Measurements from ENCODE around the gene RAB5B. TPM values are rescaled to one million over a fixed set of nuclear protein-coding genes. Genes with fewer than 3 reads are reported as not detected.
"Not testable (repeated sequence)": the region's sequence is repeated elsewhere in the genome, so short reads cannot be mapped to it uniquely, and the experiment has no call there.

The RAB5B gene
- total RNA-seq, 2 donors from 2014 or later: 70.3 to 89.2 TPM

- no peak for ATAC-seq (ENCODE audit: insufficient number of reproducible peaks, low FRiP score, low read depth)
These were observed 22.4 kb downstream of the RAB5B start for GRCh38 chr12:55996201-55996714.

GRCh38 chr12:55996715-55997534 is 23.0 kb downstream of the RAB5B start, which contains the start of gene SUOX:
SUOX (plus strand) TSS chr12:55997276; CDS start chr12:56002222, 4,946 bp downstream.
- Histone ChIP-seq H3K27me3 (replicated peaks; ENCODE audit: insufficient read depth) (no peaks in the 10 kb centered on the region), H3K4me1 (ENCODE audit: control insufficient read depth in 1 of 2, low read depth in 2 of 2) (peaks cover 0 to 11% of the 10 kb centered on the region in 2 donors), H3K27ac (peak within 1 kb of the TSS; percentile 62 to 74), H3K4me3 (peak within 1 kb of the TSS; percentile 77), H3K9me3 (no peaks in the 10 kb centered on the region), H3K36me3 (peaks cover 21% of the 10 kb centered on the region)
- TF ChIP-seq CTCF (IDR thresholded peaks at IDR 0.05): no peak
- DNase-seq (ENCODE audit: low spot score) (peak; percentile 94), ATAC-seq (ENCODE audit: insufficient number of reproducible peaks, low FRiP score, low read depth) (peak; percentile 88)

More at GRCh38 chr12:55996201-55996714, 22.4 kb downstream of the RAB5B start:
- Histone ChIP-seq H3K9me3 (no peaks in the 10 kb centered on the region), H3K27ac (peak overlapping the region; percentile 48 to 62), H3K36me3 (peaks cover 28% of the 10 kb centered on the region), H3K4me1 (ENCODE audit: control insufficient read depth in 1 of 2, low read depth in 2 of 2) (peaks cover 0 to 11% of the 10 kb centered on the region in 2 donors), H3K4me3 (peak overlapping the region; percentile 77), H3K27me3 (replicated peaks; ENCODE audit: insufficient read depth) (no peaks in the 10 kb centered on the region)
- peak; percentile 83 for TF ChIP-seq CTCF (IDR thresholded peaks at IDR 0.05)
- peak; percentile 25 for DNase-seq (ENCODE audit: low spot score)

GRCh38 chr12:55997535-55997859 is 23.6 kb downstream of the RAB5B start:
- Histone ChIP-seq H3K9me3 (no peaks in the 10 kb centered on the region), H3K27ac (peak overlapping the region; percentile 62 to 74), H3K36me3 (peaks cover 15% of the 10 kb centered on the region), H3K4me3 (peak overlapping the region; percentile 77), H3K4me1 (ENCODE audit: control insufficient read depth in 1 of 2, low read depth in 2 of 2) (peaks cover 0 to 11% of the 10 kb centered on the region in 2 donors), H3K27me3 (replicated peaks; ENCODE audit: insufficient read depth) (no peaks in the 10 kb centered on the region)
- no peak for ATAC-seq (ENCODE audit: insufficient number of reproducible peaks, low FRiP score, low read depth)
- no peak for TF ChIP-seq CTCF (IDR thresholded peaks at IDR 0.05)
- DNase-seq (ENCODE audit: low spot score): no peak

- ATAC-seq (ENCODE audit: insufficient number of reproducible peaks, low FRiP score, low read depth); H3K4me3 ChIP-seq; H3K36me3 ChIP-seq; H3K27me3 ChIP-seq (replicated peaks; ENCODE audit: insufficient read depth); DNase-seq (ENCODE audit: low spot score); H3K27ac ChIP-seq; H3K9me3 ChIP-seq: not testable (repeated sequence)
- peaks cover 0 to 11% of the 10 kb centered on the region in 2 donors for H3K4me1 ChIP-seq (ENCODE audit: control insufficient read depth in 1 of 2, low read depth in 2 of 2)
These were observed 25.6 kb downstream of the RAB5B start for GRCh38 chr12:55999522-55999921.

- not testable (repeated sequence) for H3K4me3 ChIP-seq; H3K9me3 ChIP-seq; H3K36me3 ChIP-seq; ATAC-seq (ENCODE audit: insufficient number of reproducible peaks, low FRiP score, low read depth); H3K27me3 ChIP-seq (replicated peaks; ENCODE audit: insufficient read depth); H3K27ac ChIP-seq; DNase-seq (ENCODE audit: low spot score)
- peaks cover 0 to 11% of the 10 kb centered on the region in 2 donors for H3K4me1 ChIP-seq (ENCODE audit: control insufficient read depth in 1 of 2, low read depth in 2 of 2)
These were observed 26.2 kb downstream of the RAB5B start for GRCh38 chr12:55999999-56000540.

- Histone ChIP-seq H3K4me3 (no peak overlapping the region), H3K9me3 (no peaks in the 10 kb centered on the region), H3K27ac (no peak overlapping the region), H3K36me3 (peaks cover 8% of the 10 kb centered on the region), H3K4me1 (ENCODE audit: control insufficient read depth in 1 of 2, low read depth in 2 of 2) (peaks cover 0 to 11% of the 10 kb centered on the region in 2 donors), H3K27me3 (replicated peaks; ENCODE audit: insufficient read depth) (no peaks in the 10 kb centered on the region)
- DNase-seq (ENCODE audit: low spot score): no peak
- no peak for TF ChIP-seq CTCF (IDR thresholded peaks at IDR 0.05)
- ATAC-seq (ENCODE audit: insufficient number of reproducible peaks, low FRiP score, low read depth): no peak
These were observed 27.7 kb downstream of the RAB5B start for GRCh38 chr12:56001487-56002100.

- not testable (repeated sequence) for H3K27me3 ChIP-seq (replicated peaks; ENCODE audit: insufficient read depth); DNase-seq (ENCODE audit: low spot score); H3K27ac ChIP-seq; H3K36me3 ChIP-seq; H3K4me3 ChIP-seq; ATAC-seq (ENCODE audit: insufficient number of reproducible peaks, low FRiP score, low read depth); H3K4me1 ChIP-seq (ENCODE audit: control insufficient read depth in 1 of 2, low read depth in 2 of 2); H3K9me3 ChIP-seq
These were observed 29.5 kb downstream of the RAB5B start for GRCh38 chr12:56003376-56003775.
